GM12873 (cell line): ENCODE measurements around the gene CHD1L.

ENCODE experiments used
- TF ChIP-seq, protein P1 (sequence below): IDR thresholded peaks from 2 replicates; pipeline ENCODE4 v1.5.1; 2012; ENCODE audit warnings: low read depth, mild to moderate bottlenecking, moderate library complexity, low read length, control low read depth; ENCODE audit not compliant: insufficient read depth; ENCODE audit errors: missing control alignments

Gene CHD1L

DNA sequence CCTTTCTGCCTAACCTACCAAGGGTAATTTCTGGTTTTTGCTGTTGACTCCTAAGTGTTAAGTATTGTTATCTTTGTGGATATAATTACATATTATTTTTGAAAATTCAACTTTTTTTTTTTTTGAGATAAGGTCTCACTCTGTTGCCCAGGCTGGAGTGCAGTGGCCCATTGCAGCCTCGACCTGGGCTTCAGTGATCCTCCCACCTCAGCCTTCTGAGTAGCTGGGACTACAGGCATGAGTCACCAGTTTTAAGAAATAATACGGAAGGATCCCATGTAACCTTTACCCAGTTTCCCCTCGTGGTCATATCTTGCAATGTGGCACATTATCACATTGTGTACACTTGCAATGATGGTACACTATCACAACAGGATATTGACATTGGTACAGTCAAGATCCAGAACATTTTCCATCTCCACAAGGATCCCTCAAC lies 3.1 kb downstream of the CHD1L start:
- TF ChIP-seq, protein P1, sequence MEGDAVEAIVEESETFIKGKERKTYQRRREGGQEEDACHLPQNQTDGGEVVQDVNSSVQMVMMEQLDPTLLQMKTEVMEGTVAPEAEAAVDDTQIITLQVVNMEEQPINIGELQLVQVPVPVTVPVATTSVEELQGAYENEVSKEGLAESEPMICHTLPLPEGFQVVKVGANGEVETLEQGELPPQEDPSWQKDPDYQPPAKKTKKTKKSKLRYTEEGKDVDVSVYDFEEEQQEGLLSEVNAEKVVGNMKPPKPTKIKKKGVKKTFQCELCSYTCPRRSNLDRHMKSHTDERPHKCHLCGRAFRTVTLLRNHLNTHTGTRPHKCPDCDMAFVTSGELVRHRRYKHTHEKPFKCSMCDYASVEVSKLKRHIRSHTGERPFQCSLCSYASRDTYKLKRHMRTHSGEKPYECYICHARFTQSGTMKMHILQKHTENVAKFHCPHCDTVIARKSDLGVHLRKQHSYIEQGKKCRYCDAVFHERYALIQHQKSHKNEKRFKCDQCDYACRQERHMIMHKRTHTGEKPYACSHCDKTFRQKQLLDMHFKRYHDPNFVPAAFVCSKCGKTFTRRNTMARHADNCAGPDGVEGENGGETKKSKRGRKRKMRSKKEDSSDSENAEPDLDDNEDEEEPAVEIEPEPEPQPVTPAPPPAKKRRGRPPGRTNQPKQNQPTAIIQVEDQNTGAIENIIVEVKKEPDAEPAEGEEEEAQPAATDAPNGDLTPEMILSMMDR, result no peak

- TF ChIP-seq, protein P1, result no peak
Measured at GRCh38 chr1:147246044-147246690, 3.7 kb downstream of the CHD1L start.

DNA sequence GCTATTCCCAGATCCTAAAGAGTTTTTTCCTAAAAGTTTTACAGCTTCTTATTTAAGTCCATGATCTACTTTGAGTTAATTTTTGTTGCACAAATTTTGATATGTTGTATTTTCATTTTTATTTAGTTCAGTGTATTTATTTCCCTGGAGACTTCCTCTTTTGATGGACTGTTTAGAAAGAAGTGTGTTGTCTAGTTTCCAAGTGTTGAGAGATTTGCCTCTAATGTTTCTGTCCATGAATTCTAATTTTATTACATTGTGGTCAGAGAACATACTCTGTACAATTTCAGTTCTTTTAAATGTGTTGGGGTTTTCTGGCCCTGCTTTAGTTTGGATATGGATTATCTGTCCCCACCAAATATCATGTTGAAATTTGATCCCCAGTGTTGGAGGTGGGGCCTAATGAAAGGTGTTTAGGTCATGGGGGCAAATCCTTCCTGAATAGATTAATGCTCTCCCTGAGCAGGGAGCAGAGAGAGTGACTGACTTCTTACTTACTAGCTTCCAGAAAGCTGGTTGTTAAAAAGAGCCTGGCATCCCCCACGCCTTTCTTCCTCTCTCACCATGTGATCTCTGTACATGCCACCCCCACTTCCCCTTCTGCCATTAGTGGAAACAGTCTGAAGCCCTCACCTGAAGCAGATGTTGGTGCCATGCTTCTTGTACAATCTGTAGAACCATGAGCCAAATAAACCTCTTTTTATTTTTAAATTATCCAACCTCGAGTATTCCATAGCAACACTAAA lies 4.6 kb downstream of the CHD1L start:
- TF ChIP-seq, protein P1, result no peak

DNA sequence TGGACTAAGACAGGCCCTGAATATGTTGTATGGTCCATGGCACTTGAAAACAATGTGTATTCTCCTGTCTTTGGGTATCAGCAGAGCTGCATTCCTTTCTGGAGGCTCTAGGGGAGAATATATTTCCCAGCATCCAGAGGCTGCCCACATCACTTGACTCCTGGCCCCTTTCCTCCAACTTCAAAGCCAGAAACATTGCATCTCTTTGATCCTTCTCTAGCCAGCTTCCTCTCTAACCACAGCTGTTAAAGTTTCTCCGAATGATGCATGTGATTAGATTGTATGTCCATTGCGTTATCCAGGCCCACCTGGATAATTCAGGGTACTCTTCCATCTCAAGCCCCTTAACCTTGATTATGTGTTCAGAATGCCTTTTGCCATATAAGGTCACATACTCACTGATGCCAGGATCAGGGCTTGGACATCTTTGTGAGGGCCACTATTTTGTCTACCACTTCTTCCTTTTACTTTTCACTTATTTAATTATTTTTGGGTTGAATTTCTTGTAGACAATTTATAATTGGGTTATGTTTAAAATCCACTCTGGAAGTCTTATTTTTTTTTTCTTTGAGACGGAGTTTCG lies 5.3 kb downstream of the CHD1L start:
- TF ChIP-seq, protein P1, result no peak

DNA sequence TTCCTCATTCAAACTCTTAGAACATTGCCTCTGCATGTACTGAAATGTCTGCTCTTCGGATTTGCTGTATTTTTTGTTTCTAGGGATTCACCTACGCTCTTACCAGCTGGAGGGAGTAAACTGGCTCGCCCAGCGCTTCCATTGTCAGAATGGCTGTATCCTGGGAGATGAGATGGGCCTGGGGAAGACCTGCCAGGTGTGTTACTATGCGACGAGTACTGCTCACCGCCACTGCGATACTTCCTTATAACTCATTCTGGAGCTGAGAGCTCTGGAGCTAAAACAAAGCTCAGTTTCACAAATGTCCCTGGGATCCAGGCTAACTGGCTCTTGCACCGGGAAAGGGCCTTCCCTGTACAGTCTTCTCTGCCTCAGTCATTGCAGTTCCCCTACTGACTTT lies 10.1 kb downstream of the CHD1L start:
- TF ChIP-seq, protein P1, result no peak

DNA sequence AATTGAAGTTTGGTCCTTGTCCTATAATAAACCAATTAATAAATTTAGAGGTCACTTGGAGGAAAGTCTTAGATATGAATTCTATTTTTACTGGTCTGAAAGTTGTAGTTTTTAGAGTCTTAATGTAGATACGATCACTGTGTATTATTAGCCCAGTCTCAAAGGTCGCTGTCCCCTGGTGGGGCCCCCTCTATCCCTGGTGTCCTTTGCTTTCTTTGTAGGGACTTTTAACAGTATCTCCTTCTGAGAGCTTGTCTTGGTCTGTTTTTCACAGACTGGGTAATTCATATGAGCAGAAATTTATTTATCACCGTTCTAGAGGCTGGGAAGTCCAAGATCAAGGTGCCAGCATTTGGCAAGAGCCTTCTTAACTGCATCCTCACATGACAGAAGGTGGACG lies 18.5 kb downstream of the CHD1L start:
- TF ChIP-seq, protein P1, result no peak

DNA sequence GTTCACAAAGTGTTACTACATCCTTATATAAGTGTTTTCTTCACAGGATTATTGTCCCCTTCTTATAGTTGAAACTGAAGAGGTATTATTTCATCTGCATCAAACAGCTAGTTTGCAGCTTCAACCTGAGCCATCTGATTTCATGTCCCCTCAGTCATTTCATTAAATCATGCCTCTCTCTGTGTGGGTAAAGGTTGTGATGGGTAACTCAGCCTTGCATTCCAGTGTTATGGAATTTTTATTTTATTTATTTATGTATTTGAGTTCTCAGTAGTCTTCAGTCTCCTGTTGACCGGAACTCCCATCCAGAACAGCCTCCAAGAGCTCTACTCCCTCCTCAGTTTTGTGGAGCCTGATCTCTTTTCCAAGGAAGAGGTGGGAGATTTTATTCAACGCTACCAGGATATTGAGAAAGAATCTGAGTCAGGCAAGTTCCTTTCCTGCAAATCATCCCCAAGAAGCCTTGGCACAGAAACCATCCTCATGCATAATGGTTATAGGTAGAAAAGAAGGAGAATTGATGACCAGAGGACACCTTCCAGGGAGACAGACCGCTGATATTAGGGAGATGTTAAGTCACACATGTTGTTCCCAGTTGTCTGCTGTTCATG lies 21.8 kb downstream of the CHD1L start:
- TF ChIP-seq, protein P1, result no peak
